Measurements from ENCODE around the gene TAPBP. TPM values are rescaled to one million over a fixed set of nuclear protein-coding genes. Genes with fewer than 3 reads are reported as not detected.

Gene TAPBP
- total RNA-seq, 1 donor from 2014 or later, result 117 TPM

GRCh38 chr6:33318426-33319073 is 4.7 kb upstream of the TAPBP start:
- peaks cover 62% of the 10 kb centered on the region for H3K4me1 Mint-ChIP-seq (ENCODE audit: unreplicated experiment)

GRCh38 chr6:33317669-33318425 is 4.0 kb upstream of the TAPBP start, which contains the start of gene ZBTB22:
Gene ZBTB22, minus strand, starts transcription at chr6:33317744. Its CDS starts 828 bp downstream, at chr6:33316916.
- DNase-seq (ENCODE audit: extremely low spot score, unreplicated experiment), result peak; percentile 98
- Mint-ChIP-seq H3K4me1 (ENCODE audit: unreplicated experiment) (peaks cover 63% of the 10 kb centered on the region), H3K4me3 (ENCODE audit: unreplicated experiment) (peak within 1 kb of the TSS; percentile 95), H3K36me3 (ENCODE audit: unreplicated experiment) (peaks cover 20% of the 10 kb centered on the region), H3K27me3 (ENCODE audit: unreplicated experiment) (no peaks in the 10 kb centered on the region), H3K9me3 (ENCODE audit: unreplicated experiment) (no peaks in the 10 kb centered on the region), H3K27ac (ENCODE audit: unreplicated experiment) (peak within 1 kb of the TSS; percentile 99)
- no peak for TF ChIP-seq CTCF (IDR thresholded peaks at IDR 0.05)

More at GRCh38 chr6:33318426-33319073, 4.7 kb upstream of the TAPBP start:
- no peaks in the 10 kb centered on the region for H3K9me3 Mint-ChIP-seq (ENCODE audit: unreplicated experiment)
- H3K4me3 Mint-ChIP-seq (ENCODE audit: unreplicated experiment), result peak overlapping the region; percentile 95
- H3K36me3 Mint-ChIP-seq (ENCODE audit: unreplicated experiment), result peaks cover 20% of the 10 kb centered on the region
- no peaks in the 10 kb centered on the region for H3K27me3 Mint-ChIP-seq (ENCODE audit: unreplicated experiment)
- H3K27ac Mint-ChIP-seq (ENCODE audit: unreplicated experiment), result peak overlapping the region; percentile 99
- no peak for TF ChIP-seq CTCF (IDR thresholded peaks at IDR 0.05)
- no peak for DNase-seq (ENCODE audit: extremely low spot score, unreplicated experiment)

- Mint-ChIP-seq H3K27ac (ENCODE audit: unreplicated experiment) (peak overlapping the region; percentile 70), H3K9me3 (ENCODE audit: unreplicated experiment) (no peaks in the 10 kb centered on the region), H3K4me3 (ENCODE audit: unreplicated experiment) (peak overlapping the region; percentile 70), H3K4me1 (ENCODE audit: unreplicated experiment) (peaks cover 63% of the 10 kb centered on the region), H3K27me3 (ENCODE audit: unreplicated experiment) (no peaks in the 10 kb centered on the region), H3K36me3 (ENCODE audit: unreplicated experiment) (peaks cover 20% of the 10 kb centered on the region)
- no peak for DNase-seq (ENCODE audit: extremely low spot score, unreplicated experiment)
- no peak for TF ChIP-seq CTCF (IDR thresholded peaks at IDR 0.05)
Measured at GRCh38 chr6:33317419-33317668, 3.5 kb upstream of the TAPBP start.

GRCh38 chr6:33316603-33317418 is 2.9 kb upstream of the TAPBP start:
- peaks cover 20% of the 10 kb centered on the region for H3K36me3 Mint-ChIP-seq (ENCODE audit: unreplicated experiment)
- peak overlapping the region; percentile 70 for H3K4me3 Mint-ChIP-seq (ENCODE audit: unreplicated experiment)
- H3K27ac Mint-ChIP-seq (ENCODE audit: unreplicated experiment), result peak overlapping the region; percentile 70
- H3K9me3 Mint-ChIP-seq (ENCODE audit: unreplicated experiment), result no peaks in the 10 kb centered on the region
- no peak for DNase-seq (ENCODE audit: extremely low spot score, unreplicated experiment)
- peaks cover 63% of the 10 kb centered on the region for H3K4me1 Mint-ChIP-seq (ENCODE audit: unreplicated experiment)
- TF ChIP-seq CTCF (IDR thresholded peaks at IDR 0.05), result no peak
- H3K27me3 Mint-ChIP-seq (ENCODE audit: unreplicated experiment), result no peaks in the 10 kb centered on the region
